SKM-1 (cell line): ENCODE data around the gene ENTPD5.
"Not testable (repeated sequence)": the region's sequence is repeated elsewhere in the genome, so short reads cannot be mapped to it uniquely, and the experiment has no call there.

Experiments used
- DNase-seq: peaks from one replicate; lab custom pipeline; 2025; ENCODE audit not compliant: unreplicated experiment; lab: John Stamatoyannopoulos, UW

The ENTPD5 gene

DNA sequence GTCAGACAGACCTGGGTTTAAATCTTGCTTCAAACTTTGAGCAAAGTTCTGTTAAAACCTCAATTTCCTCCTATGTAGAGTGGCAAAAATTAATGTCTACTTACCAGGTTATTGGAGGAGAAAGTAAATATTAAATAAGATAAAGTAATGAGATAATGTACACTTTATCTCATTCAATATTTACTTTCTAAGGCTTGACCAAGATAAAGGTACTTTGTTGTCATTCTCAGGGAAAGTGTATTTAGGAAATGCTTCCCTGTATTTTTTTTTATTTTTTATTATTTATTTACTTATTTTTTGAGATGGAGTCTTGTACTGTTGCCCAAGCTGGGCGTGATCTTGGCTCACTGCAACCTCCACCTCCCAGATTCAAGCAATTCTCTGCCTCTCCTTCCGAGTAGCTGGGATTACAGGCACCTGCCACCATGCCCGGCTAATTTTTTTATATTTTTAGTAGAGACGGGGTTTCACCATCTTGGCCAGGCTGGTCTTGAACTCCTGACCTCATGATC is 73.9 kb downstream of the ENTPD5 start:
- DNase-seq = no peak

- DNase-seq = no peak
These were observed 74.5 kb downstream of the ENTPD5 start for GRCh38 chr14:73944432-73945158.

DNA sequence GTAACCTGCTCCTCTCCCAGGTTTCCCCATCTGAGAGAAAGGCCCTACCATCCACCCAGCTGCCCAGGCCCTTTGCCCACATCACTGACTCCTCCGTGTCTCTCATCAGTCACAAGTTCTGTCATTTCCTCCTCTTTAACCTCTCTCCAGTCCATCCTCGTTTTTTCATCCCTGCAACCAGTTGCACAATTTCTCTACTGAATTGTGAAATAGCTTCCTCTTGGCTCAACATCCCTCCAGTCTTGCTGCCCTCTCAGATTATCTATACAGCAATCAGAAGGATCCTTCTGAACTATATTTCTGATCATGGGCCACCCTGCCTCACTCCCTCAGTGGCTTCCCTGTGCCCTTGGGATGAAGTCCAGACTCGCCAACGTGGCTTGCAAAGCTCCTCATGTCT is 76.0 kb downstream of the ENTPD5 start:
- DNase-seq = peak; percentile 70

- DNase-seq = no peak
These were observed 76.9 kb downstream of the ENTPD5 start for GRCh38 chr14:73942180-73942579.

GRCh38 chr14:73937012-73937411 is 82.1 kb downstream of the ENTPD5 start:
- DNase-seq = no peak

GRCh38 chr14:73936548-73936947 is 82.5 kb downstream of the ENTPD5 start:
- DNase-seq = no peak

DNA sequence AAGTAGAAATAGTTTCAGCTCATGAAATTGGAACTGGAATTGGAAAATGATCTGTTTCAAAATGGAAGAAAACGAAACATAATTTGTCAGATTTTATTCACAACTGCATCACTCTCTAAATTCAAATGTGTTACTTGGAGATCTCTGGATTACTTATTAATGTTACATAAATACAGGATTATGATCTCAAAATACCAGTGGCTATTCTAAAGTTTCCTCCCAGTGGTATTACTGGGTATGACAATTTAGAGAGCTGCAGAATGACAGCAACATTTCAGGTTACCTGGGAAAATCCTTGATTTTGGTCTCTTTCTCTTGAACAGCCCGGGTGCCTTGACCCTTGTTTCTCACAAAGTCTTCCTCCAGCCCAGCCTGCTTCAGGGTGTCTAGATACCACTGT is 83.4 kb downstream of the ENTPD5 start:
- DNase-seq = no peak

- DNase-seq = no peak
These were observed 94.8 kb downstream of the ENTPD5 start for GRCh38 chr14:73924337-73924736.

DNA sequence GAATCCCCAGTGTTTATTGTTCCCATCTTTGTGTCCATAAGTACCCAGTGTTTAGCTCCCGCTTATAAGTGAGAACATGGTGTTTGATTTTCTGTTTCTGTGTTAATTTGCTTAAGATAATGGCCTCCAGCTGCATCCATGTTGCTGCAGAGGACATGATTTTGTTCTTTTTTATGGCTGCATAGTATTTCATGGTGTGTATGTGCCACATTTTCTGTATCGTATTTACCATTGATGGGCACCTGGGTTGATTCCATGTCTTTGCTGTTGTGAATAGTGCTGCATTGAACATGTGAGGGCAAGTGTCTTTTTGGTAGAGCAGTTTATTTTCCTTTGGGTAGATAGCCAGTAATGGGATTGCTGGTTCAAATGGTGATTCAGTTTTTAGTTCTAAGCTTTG is 99.6 kb downstream of the ENTPD5 start:
- not testable (repeated sequence) for DNase-seq

DNA sequence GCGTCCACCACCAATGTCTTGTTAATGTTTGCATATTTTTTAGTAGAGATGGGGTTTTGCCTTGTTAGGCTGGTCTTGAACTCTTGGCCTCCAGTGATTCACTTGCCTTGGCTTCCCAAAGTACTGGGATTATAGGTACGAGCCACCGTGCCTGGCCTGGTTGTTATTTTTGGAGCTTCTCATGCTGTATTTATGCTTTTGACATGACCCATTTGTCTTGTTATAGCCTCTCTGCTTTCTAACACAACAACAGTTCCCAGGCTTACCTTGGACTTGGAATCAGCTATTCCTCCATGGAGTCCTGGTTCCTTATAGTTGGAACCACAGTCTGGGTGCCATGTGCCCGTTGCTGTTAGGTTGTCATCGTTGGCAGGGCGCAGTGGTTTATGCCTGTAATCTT is 102.8 kb downstream of the ENTPD5 start:
- no peak for DNase-seq

DNA sequence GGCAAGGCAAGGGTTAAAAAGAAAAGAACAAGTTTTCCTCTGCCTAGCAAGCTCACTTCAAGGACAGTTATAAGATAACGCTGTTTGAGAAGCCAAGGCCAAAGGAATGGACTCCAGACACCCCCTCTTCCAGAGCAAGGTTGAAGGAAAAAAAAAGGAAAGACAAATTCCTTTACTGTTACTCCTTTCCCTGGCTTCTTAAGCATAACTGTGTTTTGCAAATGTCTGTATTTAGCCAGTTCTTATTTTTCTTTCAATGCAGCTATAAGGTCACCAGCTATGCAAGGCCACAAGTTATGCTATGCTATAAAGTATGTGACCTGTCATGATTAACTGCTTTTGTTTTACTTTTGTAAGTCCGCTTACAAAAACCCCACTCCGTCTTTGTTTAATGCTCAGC is 105.8 kb downstream of the ENTPD5 start:
- DNase-seq = no peak

DNA sequence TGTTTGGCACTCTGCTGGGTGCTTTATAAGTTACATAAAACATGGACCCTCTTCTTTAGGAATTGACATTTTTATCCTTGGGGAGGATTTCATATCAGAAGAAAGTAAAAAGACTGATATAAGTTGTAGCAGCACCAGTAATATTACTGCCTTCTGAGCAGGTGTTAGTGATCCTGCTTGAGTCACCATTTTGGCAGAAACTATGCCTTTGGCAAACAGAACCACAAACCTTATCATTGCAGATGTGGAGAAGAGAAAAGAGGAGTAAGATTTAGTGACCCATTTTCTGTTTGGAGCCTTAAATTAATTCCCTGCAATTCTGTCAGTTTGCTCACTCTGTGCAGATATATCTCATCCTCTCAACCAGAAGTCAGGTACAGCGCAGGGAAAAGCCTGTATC is 109.4 kb downstream of the ENTPD5 start:
- no peak for DNase-seq
